Pancreas (tissue), 10 donors: ENCODE results near the gene ME1. TPM values are rescaled to one million over a fixed set of nuclear protein-coding genes. Genes with fewer than 3 reads are reported as not detected.

ENCODE experiments used
- ATAC-seq, 4 donors: fragments of 200-7000 bp; cut with Tn5 transposase; one replicate each; pipeline versions ENCODE4 v1.8.0 to v1.9.1; 2020; ENCODE audit warnings: mild to moderate bottlenecking in 4 of 4, moderate library complexity in 4 of 4
- DNase-seq, 6 donors: peaks; one replicate each; pipeline ENCODE4 v3.0.0-alpha.2; 2020
- FAIRE-seq: peaks from 2 replicates; lab custom pipeline; 2012; peaks lifted over from hg19 to GRCh38; lab: Jason Lieb, UNC
- H3K27ac ChIP-seq, 4 donors: fragments of 200-600 bp; sonication (generic); 1 replicate in 3 of 4; 2 replicates in 1 of 4; pipeline versions ENCODE4 v1.5.0 to v1.8.0; 2020
- H3K27me3 ChIP-seq, 4 donors: fragments of 200-600 bp; one replicate each; pipeline ENCODE4 v1.8.0; 2021
- H3K36me3 ChIP-seq, 3 donors: fragments of 200-600 bp; sonication (generic) in 1 of 3; one replicate each; pipeline versions ENCODE4 v1.5.0 to v1.8.0; 2020 to 2021
- H3K4me1 ChIP-seq, 3 donors: fragments of 200-600 bp; one replicate each; pipeline ENCODE4 v1.8.0; 2021
- H3K4me3 ChIP-seq, 4 donors: fragments of 200-600 bp; sonication (generic) in 2 of 4; one replicate each; pipeline versions ENCODE4 v1.5.0 to v1.8.0; 2020 to 2021
- H3K9me3 ChIP-seq, 4 donors: fragments of 200-600 bp; one replicate each; pipeline ENCODE4 v1.8.0; 2021
- WGBS, 2 donors: extraction: QIAGEN DNeasy Blood & Tissue Kit; methylation state at CpG; one replicate each; pipeline ENCODE4 v1.1.7; 2013; 5-methylcytosine and 5-hydroxymethylcytosine counted together
- intact Hi-C, 3 donors: fragments of 100-400 bp; cut with DNase I; formaldehyde crosslinking; loops; one replicate each; pipeline versions ENCODE4 v1.11.1 to v1.14.2; 2022
- polyA plus RNA-seq, 2 donors: library from polyadenylated mRNA; stranded (reverse); fragments of 200-250 nt; gene quantifications; one replicate each; pipeline ENCODE4 v1.2.3, GENCODE V29; 2013
- total RNA-seq, 6 donors: library from RNA; stranded (reverse); fragmentation: NEBNext Ultra II Directional in 4 of 6; extraction: Animal tissue kit (Norgen Biotek cat#: 25700) in 4 of 6; gene quantifications; one replicate each; pipeline versions ENCODE4 v1.2.1 to v1.2.4, GENCODE V29; 2021 to 2023
- TF ChIP-seq, protein P1 (sequence below), 4 donors: fragments of 200-600 bp; sonication (generic) in 3 of 4; IDR thresholded peaks; one replicate each; pipeline versions ENCODE4 v1.5.0 to v1.8.0; 2021; ENCODE audit warnings: antibody characterized with exemption in 4 of 4
- donor health status: healthy with polysubstance abuse.
- donor health status: DM: no; HTN: no; CAD: no; lungs with moderate emphysema.
- donor health status: DM: no; HTN: no; CAD: no.
- donor health status: control.
- donor health status: control.
- donor health status: Bipolar disorder and iron deficiency.
- donor health status: DM: yes; HTN: yes; CAD: no.
- donor health status: DM: no; HTN: no; CAD: no.
- donor health status: DM: no; HTN: no; CAD: no.
- donor health status: DM: yes; HTN: yes; CAD: no.

ME1 gene
- total and polyA plus RNA-seq, 8 donors: 1.5 to 4.6 (median 3.1) TPM

DNA sequence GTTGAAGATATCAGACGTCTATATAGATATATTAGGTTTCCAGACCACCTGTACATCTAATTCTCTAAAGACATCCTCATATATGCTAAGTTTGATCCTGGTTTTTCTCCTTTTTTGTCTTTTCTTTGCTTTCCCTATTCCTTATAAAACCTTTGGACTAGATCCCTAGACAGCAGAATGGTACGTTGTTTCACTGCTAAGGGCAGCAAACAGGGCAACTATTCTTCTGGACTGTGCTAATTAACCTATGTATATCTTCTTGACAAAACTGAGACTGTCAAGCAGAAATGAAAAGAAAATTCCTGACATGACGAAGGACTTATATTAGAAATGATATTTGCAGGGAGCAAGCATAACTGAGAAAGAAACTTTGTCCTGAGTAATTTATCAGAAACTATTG, 19.1 kb downstream of the ME1 start:
- Histone ChIP-seq H3K27me3 (no peaks in the 10 kb centered on the region), H3K36me3 (no peaks in the 10 kb centered on the region), H3K9me3 (no peaks in the 10 kb centered on the region), H3K4me3 (no peak overlapping the region), H3K4me1 (no peaks in the 10 kb centered on the region), H3K27ac (no peak overlapping the region)
- ATAC-seq (no peak), FAIRE-seq (no peak), DNase-seq (no peak)
- intact Hi-C loops: no loop called here
- TF ChIP-seq, protein P1, sequence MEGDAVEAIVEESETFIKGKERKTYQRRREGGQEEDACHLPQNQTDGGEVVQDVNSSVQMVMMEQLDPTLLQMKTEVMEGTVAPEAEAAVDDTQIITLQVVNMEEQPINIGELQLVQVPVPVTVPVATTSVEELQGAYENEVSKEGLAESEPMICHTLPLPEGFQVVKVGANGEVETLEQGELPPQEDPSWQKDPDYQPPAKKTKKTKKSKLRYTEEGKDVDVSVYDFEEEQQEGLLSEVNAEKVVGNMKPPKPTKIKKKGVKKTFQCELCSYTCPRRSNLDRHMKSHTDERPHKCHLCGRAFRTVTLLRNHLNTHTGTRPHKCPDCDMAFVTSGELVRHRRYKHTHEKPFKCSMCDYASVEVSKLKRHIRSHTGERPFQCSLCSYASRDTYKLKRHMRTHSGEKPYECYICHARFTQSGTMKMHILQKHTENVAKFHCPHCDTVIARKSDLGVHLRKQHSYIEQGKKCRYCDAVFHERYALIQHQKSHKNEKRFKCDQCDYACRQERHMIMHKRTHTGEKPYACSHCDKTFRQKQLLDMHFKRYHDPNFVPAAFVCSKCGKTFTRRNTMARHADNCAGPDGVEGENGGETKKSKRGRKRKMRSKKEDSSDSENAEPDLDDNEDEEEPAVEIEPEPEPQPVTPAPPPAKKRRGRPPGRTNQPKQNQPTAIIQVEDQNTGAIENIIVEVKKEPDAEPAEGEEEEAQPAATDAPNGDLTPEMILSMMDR (IDR thresholded peaks at IDR 0.05): no peak
- WGBS, 2 donors: 70% methylated on average over 3 of the region's 3 CpGs

DNA sequence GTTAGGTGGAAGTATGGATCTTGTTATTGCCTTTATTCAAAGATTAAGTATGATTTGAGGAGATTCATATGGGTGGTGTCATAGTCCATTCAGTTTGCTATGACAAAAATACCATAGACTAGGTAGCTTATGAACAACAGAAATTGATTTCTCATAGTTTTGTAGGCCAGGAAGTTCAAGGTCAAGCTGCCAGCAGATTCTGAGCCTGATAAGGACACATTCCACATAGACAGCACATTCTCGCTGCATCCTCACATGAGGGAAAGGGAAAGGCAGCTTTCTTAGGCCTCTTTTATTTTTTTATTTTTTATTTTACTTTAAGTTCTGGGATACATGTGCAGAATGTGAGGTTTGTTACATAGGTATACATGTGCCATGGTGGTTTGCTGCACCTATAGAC, 27.7 kb downstream of the ME1 start:
- no peaks in the 10 kb centered on the region for H3K36me3 ChIP-seq
- WGBS, 2 donors: 42 to 67% methylated on average over 1 of the region's 1 CpG
- DNase-seq: no peak
- H3K4me3 ChIP-seq: no peak overlapping the region
- H3K4me1 ChIP-seq: no peaks in the 10 kb centered on the region
- H3K27ac ChIP-seq: no peak overlapping the region
- ATAC-seq: no peak
- FAIRE-seq: no peak
- no peaks in the 10 kb centered on the region for H3K27me3 ChIP-seq
- no peaks in the 10 kb centered on the region for H3K9me3 ChIP-seq
- TF ChIP-seq, protein P1 (IDR thresholded peaks at IDR 0.05): no peak
- intact Hi-C loops: no loop called here

DNA sequence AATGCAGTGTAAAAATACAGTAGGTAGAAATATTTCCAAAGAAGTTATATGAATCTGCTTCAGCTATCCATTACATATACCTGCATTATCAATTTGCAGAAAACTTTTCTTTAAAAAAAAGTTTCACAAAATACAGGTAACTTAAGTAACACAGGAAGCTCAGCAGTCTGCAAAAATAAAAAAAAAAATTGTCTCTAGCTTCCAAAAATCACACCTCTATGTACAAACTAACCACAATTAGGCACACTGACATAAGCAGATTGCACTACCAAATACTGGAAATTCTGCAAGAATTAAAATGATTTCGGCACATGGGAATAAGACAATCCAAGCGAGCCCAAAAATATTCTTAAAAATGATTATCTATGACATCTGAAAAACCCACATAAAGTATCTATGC, 41.2 kb downstream of the ME1 start:
- Histone ChIP-seq H3K27ac (no peak overlapping the region), H3K27me3 (no peaks in the 10 kb centered on the region), H3K36me3 (no peaks in the 10 kb centered on the region), H3K4me3 (no peak overlapping the region), H3K4me1 (no peaks in the 10 kb centered on the region), H3K9me3 (no peaks in the 10 kb centered on the region)
- FAIRE-seq: no peak
- WGBS, 2 donors: 93 to 95% methylated on average over 2 of the region's 2 CpGs
- ATAC-seq: no peak
- no peak for DNase-seq
- TF ChIP-seq, protein P1 (IDR thresholded peaks at IDR 0.05): no peak
- intact Hi-C loops: no loop called here

DNA sequence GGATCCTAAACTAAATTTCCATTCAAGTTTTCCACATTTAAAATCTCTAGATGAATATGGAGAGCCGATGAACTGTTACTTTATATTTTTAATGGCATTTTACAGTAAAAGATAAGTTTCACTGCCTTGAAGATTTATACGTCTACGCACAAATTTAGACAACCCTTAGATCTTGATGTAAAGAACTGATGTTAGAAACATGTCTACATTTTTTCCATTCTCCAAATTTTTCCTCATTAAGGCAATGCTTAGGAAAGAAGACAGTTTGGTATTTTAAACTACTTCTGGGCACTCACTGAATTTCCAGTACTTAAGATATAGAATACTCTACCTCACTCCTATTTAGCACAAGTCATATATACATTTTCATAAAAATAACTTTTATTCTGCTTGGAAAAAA, 45.4 kb downstream of the ME1 start:
- 95 to 96% methylated on average over 3 of the region's 3 CpGs for WGBS, 2 donors
- ATAC-seq (no peak), DNase-seq (no peak), FAIRE-seq (no peak)
- H3K27ac ChIP-seq: no peak overlapping the region
- no peaks in the 10 kb centered on the region for H3K27me3 ChIP-seq
- intact Hi-C loops: no loop called here
- TF ChIP-seq, protein P1 (IDR thresholded peaks at IDR 0.05): no peak
- H3K4me1 ChIP-seq: peaks cover 0 to 3% (median 0%) of the 10 kb centered on the region in 3 donors
- no peaks in the 10 kb centered on the region for H3K36me3 ChIP-seq
- no peaks in the 10 kb centered on the region for H3K9me3 ChIP-seq
- H3K4me3 ChIP-seq: no peak overlapping the region

DNA sequence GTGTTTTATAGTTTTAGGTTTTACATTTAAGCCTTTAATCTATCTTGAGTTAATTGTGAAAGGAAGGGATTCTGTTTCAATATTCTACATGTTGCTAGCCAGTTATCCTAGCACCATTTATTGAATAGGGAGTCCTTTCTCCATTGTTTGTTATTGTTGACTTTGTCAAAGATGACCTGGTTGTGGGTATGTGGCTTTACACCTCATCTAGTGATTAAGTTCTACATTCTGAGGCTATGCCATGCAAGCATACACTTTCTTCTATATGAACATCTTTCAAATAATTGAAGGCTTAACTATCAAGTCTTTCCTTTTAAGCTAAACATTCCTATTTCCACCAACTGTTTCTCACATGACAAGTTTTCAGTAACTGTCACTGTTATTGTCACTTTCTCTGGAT, 46.1 kb downstream of the ME1 start:
- Histone ChIP-seq H3K9me3 (no peaks in the 10 kb centered on the region), H3K4me3 (no peak overlapping the region), H3K27ac (no peak overlapping the region), H3K36me3 (no peaks in the 10 kb centered on the region), H3K4me1 (peaks cover 0 to 3% (median 0%) of the 10 kb centered on the region in 3 donors), H3K27me3 (no peaks in the 10 kb centered on the region)
- ATAC-seq (no peak), FAIRE-seq (no peak), DNase-seq (no peak)
- TF ChIP-seq, protein P1 (IDR thresholded peaks at IDR 0.05): no peak
- intact Hi-C loops: no loop called here
